NK-92 (cell line): ENCODE results near the gene HSD17B11.
"Not testable (repeated sequence)": the region's sequence is repeated elsewhere in the genome, so short reads cannot be mapped to it uniquely, and the experiment has no call there.

Experiments
- DNase-seq: peaks from one replicate; lab custom pipeline; 2025; ENCODE audit not compliant: unreplicated experiment; lab: John Stamatoyannopoulos, UW

The HSD17B11 gene

GRCh38 chr4:87406462-87406861 lies 15.5 kb upstream of the HSD17B11 start:
- no peak for DNase-seq

GRCh38 chr4:87405211-87405820 lies 14.3 kb upstream of the HSD17B11 start:
- DNase-seq: no peak

GRCh38 chr4:87403732-87404131 lies 12.7 kb upstream of the HSD17B11 start:
- DNase-seq: not testable (repeated sequence)

GRCh38 chr4:87399954-87400353 lies 9.0 kb upstream of the HSD17B11 start:
- DNase-seq: no peak

GRCh38 chr4:87399148-87399547 lies 8.2 kb upstream of the HSD17B11 start:
- DNase-seq: no peak

- DNase-seq: not testable (repeated sequence)
Observed at GRCh38 chr4:87395851-87396250, 4.9 kb upstream of the HSD17B11 start.

GRCh38 chr4:87395073-87395472 lies 4.1 kb upstream of the HSD17B11 start:
- not testable (repeated sequence) for DNase-seq

- no peak for DNase-seq
Observed at GRCh38 chr4:87392183-87392582, 1.2 kb upstream of the HSD17B11 start.

GRCh38 chr4:87391576-87392054 lies 627 bp upstream of the HSD17B11 start:
- DNase-seq: no peak

GRCh38 chr4:87390551-87390890 lies 467 bp downstream of the HSD17B11 start:
- no peak for DNase-seq

- DNase-seq: not testable (repeated sequence)
Observed at GRCh38 chr4:87390055-87390454, 933 bp downstream of the HSD17B11 start.

- DNase-seq: no peak
Observed at GRCh38 chr4:87388901-87389300, 2.1 kb downstream of the HSD17B11 start.

- no peak for DNase-seq
Observed at GRCh38 chr4:87387237-87387636, 3.8 kb downstream of the HSD17B11 start.

GRCh38 chr4:87384466-87385132 lies 6.4 kb downstream of the HSD17B11 start:
- DNase-seq: not testable (repeated sequence)

- no peak for DNase-seq
Observed at GRCh38 chr4:87382931-87383330, 8.1 kb downstream of the HSD17B11 start.

GRCh38 chr4:87382116-87382515 lies 8.9 kb downstream of the HSD17B11 start:
- DNase-seq: no peak

GRCh38 chr4:87377816-87378215 lies 13.2 kb downstream of the HSD17B11 start:
- no peak for DNase-seq

- DNase-seq: no peak
Observed at GRCh38 chr4:87375719-87376291, 15.2 kb downstream of the HSD17B11 start.

GRCh38 chr4:87370068-87370467 lies 20.9 kb downstream of the HSD17B11 start:
- no peak for DNase-seq

- no peak for DNase-seq
Observed at GRCh38 chr4:87366521-87367162, 24.3 kb downstream of the HSD17B11 start.

GRCh38 chr4:87365348-87365747 lies 25.6 kb downstream of the HSD17B11 start:
- no peak for DNase-seq

GRCh38 chr4:87363552-87363951 lies 27.4 kb downstream of the HSD17B11 start:
- no peak for DNase-seq
